ENCODE measurements around the gene RPLP2. TPM values are rescaled to one million over a fixed set of nuclear protein-coding genes. Genes with fewer than 3 reads are reported as not detected.
A peak's percentile ranks its signal among the peaks of the same experiment; 100 is the strongest.

RPLP2 gene
- total RNA-seq, result 2,024 TPM

DNA sequence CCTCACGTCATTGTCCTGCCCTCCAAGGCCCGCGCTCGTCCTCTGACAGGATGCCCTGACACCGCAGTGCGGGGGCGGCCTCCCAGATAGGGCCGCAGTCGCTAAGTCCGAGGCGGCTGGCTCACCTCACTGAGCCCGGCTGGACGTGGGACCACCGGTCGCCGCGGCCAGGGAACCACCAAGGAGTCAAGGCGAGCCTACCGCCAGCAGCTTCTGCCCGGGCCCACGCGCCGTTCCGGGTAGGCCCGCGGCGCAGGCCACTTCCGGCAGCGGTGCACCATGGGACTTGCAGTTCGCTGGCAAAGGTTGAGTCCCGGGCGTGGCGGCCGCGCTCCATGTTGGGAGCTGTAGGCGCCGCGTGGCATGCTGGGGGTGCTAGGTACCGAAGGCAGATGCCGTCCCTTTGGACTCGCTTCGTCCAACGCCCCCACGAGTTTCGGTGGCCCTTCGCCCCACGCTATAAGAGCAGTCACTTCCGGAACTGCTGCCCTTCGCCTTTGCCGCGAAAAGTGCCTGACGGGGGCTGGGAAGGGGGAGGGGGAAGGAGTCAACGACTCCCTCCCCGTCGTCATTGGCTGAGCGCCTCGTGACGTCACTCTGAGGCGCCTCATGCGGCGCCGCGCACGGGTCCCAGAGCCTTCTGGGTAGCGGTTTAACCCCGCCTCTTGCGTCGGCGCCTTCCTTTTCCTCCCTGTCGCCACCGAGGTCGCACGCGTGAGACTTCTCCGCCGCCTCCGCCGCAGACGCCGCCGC lies at the start of gene RPLP2:
Gene RPLP2, plus strand, starts transcription at position 681 of the 753 bp plus-strand sequence. CDS start 268 bp downstream, outside the sequence.
- DNase-seq (ENCODE audit: low spot score), result peak; percentile 98

GRCh38 chr11:760236-760635 lies 49.5 kb upstream of the RPLP2 start:
- no peak for DNase-seq (ENCODE audit: low spot score)

- DNase-seq (ENCODE audit: low spot score), result no peak
Observed at GRCh38 chr11:761526-762108, 48.1 kb upstream of the RPLP2 start.

DNA sequence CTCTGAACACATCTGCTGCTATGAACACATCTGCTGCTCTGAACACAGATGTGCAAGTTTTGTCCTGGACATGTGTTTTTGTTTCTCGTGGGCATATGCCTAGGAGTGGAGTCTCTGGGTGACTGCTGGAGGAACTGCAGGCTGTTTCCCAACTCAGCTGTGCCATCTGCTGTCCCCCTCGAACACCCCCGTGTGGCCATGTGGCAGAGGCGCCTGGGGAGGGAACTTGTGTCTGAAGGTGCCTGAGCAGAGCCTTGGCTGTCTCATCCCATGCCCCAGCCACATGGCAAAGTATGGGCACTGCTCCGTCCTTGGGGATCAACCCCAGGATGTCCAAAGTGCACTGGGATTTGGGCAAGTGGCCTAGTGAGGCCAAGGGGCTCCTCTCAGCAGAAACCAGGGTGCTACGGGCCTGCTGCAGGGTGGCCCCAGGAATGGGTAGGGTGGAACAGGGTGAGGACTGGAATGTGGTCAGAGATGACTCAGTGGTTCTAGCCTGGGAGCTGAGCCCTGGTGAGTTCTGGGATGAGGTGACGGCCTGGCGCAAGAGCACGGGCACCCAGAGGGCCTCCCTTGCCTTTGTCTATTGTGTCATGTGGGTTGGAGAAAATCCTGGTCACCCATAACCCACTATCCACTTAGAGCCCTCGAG lies 47.2 kb upstream of the RPLP2 start:
- no peak for DNase-seq (ENCODE audit: low spot score)

- DNase-seq (ENCODE audit: low spot score), result no peak
Observed at GRCh38 chr11:763073-763463, 46.7 kb upstream of the RPLP2 start.

GRCh38 chr11:763549-764321 lies 46.0 kb upstream of the RPLP2 start:
- no peak for DNase-seq (ENCODE audit: low spot score)

GRCh38 chr11:764322-765024 lies 45.3 kb upstream of the RPLP2 start:
- DNase-seq (ENCODE audit: low spot score), result no peak

DNA sequence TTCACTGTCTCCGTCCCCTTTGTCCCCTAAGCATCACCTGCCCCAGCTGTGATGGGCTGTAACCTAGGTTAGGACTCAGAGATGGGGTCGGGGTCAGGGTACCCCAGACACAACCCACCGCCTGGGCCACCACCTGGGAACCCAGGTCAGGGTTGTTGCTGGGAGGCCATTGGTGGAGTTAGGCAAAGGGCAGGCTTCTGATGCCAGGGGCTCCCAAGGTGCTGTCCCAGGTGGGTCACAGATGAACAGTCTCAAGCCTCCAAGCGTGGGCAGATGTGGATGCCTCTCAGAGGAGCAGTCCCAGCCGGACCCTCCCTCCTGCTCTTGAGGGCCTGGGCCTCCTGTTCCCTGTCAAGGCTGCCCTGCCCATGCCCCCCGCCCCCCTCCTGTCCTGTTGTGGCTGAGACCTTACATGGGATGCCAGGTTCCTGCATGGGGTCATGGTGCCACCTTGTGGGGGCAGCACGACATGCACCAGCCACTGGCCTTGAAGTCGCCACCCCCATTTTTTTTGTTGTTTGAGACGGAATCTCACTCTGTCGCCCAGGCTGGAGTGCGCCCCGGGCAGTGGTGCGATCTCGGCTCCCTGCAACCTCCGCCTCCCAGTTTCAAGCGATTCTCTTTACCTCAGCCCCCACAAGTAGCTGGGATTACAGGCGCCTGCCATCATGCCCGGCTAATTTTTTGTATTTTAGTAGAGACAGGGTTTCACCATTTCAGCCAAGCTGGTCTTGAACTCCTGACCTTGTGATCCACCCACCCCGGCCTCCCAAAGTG lies 44.6 kb upstream of the RPLP2 start:
- DNase-seq (ENCODE audit: low spot score), result peak; percentile 57

DNA sequence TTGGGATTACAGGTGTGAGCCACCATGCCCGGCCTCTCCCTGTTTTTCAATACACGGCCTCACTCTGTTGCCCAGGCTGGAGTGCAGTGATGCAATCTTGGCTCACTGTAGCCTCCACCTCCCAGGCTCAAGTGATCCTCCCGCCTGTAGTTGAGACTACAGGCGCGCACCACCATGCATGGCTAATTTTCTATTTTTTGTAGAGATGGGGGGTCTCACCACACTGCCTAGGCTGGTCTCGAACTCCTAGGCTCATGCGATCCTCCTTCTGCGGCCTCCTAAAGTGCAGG lies 44.0 kb upstream of the RPLP2 start:
- no peak for DNase-seq (ENCODE audit: low spot score)

DNA sequence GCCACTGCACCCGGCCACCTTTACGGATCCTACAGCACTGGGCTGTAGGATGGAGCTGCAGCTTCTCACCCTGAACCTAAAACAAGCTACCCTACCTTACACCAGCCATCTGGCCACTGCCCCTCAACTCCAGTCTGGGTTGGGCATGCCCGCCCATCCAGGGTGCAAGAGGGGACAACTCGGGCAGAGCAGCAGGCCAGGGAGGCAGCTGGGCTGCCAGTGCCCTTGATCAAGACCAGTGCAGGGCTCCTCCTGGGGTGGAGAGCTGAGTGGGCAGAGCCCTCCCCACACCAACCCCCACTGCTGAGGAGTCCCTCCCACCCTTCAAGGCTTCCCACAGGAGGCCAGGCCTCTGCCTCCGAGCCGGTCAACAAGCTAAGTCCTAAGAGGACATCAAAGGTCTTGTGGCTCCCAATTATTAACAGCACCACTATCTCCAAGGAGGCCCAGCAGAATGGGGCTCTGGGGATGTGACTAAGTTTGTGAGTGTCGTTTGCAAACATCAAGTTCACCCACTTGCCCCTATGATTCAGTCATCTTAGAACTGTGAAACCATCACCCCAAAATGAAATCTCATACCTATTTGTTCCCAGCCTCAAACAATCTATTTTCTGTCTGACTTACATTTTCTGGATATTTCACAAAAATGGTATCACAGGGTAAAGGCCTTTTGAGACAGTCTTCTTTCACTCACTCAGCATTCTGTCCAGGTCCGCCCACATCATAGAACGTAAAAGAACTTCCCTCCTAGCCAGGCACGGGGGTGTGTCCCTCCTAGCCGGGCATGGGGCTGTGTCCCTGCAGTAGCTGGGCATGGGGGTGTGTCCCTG lies 43.4 kb upstream of the RPLP2 start:
- DNase-seq (ENCODE audit: low spot score), result no peak

DNA sequence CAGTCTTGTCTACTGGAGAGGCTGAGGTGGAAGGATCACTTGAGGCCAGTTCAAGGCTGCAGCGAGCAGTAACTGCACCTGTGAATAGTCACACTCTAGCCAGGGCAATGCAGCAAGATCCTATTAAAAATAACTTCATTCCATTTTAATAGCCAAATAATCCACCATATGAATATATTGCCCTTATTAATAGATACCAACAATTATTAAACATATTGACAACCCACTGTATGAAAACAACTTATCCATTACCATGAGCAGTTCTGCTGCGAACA lies 42.9 kb upstream of the RPLP2 start:
- DNase-seq (ENCODE audit: low spot score), result no peak

DNA sequence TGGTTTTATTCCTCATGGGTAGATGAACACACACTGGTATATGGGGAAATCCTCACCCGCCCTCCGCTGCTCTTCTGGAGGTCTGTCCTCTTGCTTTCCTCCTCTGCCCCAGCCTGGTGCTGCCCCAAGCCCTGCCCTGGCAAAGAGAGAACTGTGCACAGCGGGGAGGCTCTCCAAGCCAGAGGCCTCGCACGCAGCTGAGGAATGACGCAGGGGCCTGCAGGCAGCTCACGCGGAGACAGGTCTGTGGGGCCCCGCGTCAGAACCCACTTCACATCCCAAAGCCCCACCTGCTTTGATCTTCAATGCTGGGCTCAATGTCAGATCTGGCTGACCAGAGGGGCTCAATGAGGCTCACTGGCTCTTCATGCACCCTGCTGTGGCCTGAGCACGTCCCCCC lies 42.5 kb upstream of the RPLP2 start:
- DNase-seq (ENCODE audit: low spot score), result no peak

DNA sequence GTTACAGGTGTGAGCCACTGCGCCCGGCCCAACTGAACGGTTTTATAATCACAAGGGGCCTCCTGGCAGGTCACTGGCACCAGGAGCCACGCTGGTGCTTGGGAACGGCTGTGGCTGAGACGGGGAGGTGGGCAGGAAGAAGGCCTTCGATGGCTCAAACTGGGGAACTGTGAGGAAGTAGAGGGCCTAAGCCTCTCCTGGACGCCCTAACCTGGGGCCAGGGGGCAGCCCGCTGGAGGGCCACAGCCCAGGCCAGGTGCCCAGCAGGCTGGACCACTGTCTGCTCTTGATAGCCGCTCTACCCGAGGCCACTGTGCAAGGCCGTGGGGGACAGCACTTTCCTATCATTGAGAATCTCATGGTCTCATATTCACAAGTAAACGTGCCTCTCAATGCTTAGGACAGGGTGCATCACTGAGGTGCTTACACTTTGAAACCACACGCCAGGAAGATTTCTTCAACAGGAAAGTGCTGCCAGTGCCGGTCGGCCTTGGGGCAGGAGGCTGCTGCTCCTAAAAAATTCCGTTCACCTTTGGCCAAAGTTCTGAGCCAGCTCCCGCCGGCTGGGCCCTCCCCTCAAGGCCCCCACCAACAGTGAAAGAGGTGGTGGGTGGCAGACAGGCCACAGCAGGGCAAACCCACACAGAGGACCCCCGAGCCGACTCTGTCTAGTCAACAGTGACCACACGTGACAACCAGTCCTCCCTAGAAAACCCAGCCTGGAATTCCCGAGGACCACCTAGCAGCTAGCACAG lies 39.7 kb upstream of the RPLP2 start:
- DNase-seq (ENCODE audit: low spot score), result no peak

DNA sequence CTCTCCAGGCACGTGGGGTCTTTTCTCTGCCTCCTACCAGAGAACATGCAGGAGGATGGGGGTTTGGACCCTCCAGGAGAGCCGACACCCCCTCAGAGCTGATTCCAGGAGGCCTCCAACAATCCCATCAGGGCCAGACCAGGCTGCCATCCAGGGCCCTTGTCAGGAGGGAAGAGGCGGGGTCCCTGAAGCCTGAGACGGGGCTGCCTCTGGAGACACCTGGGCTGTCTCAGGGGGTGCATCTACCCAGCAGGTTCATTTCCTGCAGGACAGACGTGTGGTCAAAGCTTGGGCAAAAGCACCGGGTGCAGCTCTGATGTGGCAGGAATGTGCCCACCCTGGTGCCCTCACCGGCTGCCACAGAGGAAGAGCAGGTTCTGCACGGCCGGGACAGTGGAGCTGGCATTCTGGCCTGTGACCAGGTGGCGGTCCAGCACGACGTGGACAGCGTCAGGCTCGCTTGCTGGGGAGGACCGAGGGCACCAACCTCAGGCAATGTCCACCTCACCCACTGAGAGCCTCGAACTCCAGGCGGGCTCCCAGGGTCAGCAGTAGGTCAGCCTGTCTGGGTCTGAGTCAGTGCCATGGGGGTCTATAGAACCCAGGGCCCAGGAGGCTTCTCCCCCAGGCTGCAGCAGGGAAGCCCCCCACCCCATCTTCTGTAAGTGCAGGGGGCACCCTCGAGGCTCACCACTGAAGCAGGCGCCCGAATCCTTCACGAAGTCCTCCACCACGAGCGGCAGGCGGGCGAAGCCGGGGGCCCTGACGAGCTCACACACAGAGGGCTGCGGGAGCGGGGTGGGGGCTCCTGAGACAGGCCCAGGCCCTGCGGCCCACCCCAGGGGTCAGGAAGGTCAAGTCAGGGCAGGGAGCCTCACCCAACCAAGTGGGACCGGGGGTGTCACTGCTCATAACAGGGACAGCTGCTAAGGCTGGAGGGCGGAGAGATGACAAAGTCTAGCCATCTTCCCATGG lies 38.8 kb upstream of the RPLP2 start:
- no peak for DNase-seq (ENCODE audit: low spot score)

GRCh38 chr11:771617-772204 lies 38.1 kb upstream of the RPLP2 start:
- DNase-seq (ENCODE audit: low spot score), result no peak

GRCh38 chr11:772429-773390 lies 37.1 kb upstream of the RPLP2 start:
- DNase-seq (ENCODE audit: low spot score), result no peak

- DNase-seq (ENCODE audit: low spot score), result no peak
Observed at GRCh38 chr11:773425-773824, 36.3 kb upstream of the RPLP2 start.

Data from ureter (tissue), 1 donor.